Epithelial cell of prostate (primary cell): Measurements from ENCODE around the gene LIPA.
"Not testable (repeated sequence)": the region's sequence is repeated elsewhere in the genome, so short reads cannot be mapped to it uniquely, and the experiment has no call there.

Source experiments
- DNase-seq: peaks from one replicate; pipeline ENCODE4 v3.0.0-alpha.2; 2011; ENCODE audit warnings: low read depth, low spot score
- H3K27ac ChIP-seq: fragments of 450-650 bp; 2 replicates; pipeline ENCODE4 v1.5.1; 2017; ENCODE audit warnings: mild to moderate bottlenecking

Gene LIPA

GRCh38 chr10:89214566-89215165 is 36.9 kb downstream of the LIPA start:
- DNase-seq, result no peak
- H3K27ac ChIP-seq, result no peak overlapping the region

DNA sequence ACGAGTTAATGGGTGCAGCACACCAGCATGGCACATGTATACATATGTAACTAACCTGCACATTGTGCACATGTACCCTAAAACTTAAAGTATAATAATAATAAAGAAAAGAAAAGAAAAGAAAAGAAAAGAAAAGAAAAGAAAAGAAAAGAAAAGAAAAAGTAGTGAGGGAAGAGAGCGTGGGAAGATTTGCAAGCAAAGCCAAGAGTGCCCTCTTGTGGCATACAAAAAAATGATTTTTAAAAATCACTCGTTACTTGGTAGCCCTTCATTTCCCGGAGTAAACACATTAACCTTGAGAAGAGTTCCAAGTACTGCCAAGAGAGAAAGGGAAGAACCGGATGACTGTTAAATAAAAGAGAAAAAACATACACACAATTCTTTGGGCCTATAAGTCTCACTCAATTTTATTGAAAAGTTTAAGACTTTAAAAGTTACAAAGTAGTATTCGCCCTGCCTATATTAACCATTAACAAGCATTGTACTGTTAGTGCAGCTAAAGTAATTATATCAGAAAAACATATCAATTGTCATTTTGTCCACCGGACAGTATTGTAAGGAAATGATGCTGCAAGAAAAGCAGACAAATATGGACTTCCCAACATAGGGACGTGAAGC is 38.3 kb downstream of the LIPA start:
- no peak for DNase-seq
- no peak overlapping the region for H3K27ac ChIP-seq

DNA sequence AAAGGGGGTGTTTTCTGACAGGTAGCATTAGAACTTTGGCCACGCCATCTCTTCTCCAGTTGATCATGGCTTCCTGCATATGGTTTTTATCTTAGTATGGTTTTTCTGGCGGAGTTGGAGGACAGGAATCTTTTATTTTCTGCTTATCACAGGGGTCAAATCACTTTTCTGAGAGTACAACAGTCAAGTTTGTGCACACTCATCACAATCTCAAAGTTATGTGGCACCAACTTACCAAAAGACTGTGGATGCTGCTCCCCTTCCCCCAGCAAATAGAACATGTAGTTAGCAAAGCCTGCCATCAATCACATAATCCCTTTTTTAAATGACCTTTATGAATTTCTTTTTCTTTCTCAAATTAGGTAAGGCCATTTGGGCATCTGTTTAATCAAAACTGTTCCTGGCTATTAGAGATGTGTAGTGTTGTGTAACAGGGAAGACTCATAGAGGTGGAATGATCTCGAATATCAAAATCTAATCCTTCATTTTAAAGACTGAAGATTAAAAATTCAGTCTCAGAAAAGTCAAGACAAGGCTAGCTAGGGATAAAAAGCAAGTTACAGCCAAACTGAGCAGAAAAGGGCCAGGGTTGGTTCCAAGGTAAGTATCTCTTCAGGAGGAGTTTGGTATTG is 40.7 kb downstream of the LIPA start:
- DNase-seq, result no peak
- H3K27ac ChIP-seq, result no peak overlapping the region

GRCh38 chr10:89209718-89210117 is 41.9 kb downstream of the LIPA start:
- H3K27ac ChIP-seq, result no peak overlapping the region
- no peak for DNase-seq

DNA sequence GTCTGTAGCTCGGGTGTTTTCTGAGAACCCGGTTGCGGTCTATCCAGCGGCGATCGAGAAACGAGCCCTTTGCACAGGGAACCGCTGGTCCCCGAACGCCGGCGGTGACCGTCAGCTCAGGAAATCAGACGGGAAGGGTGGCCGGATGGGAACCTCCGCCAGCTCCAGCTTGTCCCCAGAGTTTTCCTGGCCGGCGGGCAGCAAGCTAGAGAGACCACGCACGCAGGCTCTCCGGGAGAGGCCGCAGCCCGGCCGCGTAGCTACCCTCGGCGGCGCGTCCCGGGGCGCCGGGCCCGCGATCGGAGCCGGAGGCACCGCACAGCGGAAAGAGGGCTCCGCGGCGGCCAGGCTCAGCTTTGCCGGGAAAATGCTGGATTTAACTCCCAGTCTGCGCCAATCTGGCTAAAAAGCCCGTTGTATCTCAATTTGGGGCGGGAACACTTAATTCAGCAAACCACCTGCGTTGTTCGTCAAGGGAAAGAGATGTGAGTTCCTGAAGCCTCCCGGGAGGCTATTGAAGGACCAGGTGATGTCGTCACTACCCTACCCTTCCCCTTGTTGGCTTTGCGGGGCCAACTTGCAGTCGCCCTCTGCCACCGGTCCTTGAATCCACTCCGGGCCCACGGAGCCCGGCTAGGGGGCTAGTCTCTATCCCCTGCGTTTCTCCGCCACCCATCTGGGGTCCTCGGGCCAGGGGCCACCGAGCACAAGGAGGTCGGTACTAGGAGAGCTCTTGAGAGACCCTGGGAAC is 43.6 kb downstream of the LIPA start:
- H3K27ac ChIP-seq, result no peak overlapping the region
- no peak for DNase-seq

DNA sequence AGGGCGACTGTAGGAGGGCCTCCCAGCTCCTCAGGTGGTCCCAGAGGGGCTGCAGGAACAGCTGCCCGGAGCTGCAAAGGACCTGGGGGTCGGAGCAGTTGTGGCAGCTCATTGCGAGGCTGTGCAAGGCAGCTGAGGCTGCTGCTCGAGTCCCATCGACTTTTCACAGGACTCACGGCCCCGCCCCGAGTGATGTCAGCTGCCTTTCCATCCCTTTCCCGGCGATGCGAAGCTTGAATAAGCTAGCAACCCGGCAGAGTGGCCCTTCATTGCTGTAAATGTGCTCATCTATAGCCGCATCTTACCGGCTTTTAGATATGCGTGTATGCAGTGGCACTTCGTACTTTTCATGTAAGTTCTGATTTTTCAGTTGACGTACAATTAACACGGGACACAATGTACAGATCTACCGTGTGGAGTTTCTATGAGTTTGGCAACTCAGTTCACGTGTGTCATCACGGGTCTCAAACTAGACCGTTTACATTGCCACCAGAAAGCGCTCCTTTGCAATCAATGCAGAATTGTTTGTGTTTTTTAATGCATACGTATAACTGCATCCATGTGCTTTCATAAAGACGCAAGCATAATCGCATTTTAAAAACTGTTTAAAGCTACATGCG is 44.3 kb downstream of the LIPA start, which contains the start of gene CH25H:
Gene CH25H (minus strand): TSS at position 137 of the 620 bp plus-strand sequence. CDS start 25 bp downstream, at position 112.
- no peak within 1 kb of the TSS for H3K27ac ChIP-seq
- no peak for DNase-seq

- no peak for DNase-seq
- no peak overlapping the region for H3K27ac ChIP-seq
Observed at GRCh38 chr10:89206402-89207180, 45.0 kb downstream of the LIPA start.

- no peak for DNase-seq
- H3K27ac ChIP-seq, result no peak overlapping the region
Observed at GRCh38 chr10:89204621-89205185, 46.9 kb downstream of the LIPA start.

DNA sequence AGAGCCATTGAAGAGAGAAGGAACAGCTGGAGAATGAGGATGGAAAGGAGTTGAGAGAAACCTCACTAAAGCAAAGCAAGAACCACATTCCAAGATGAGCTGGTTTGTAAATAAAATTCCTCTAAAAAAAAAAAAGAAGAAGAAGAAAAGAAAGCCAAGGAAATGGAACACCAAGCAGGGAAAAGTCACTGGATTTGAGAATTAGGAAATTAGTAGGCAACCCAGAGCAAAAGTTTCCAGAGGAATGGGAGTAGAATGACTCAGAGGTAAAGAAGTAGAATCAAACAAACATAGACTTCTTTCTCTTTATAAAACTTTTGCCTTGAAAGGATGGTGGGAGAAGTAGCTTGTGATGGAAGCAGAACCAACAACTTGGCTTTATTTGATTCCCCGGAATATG is 48.3 kb downstream of the LIPA start:
- DNase-seq, result no peak
- H3K27ac ChIP-seq, result no peak overlapping the region

DNA sequence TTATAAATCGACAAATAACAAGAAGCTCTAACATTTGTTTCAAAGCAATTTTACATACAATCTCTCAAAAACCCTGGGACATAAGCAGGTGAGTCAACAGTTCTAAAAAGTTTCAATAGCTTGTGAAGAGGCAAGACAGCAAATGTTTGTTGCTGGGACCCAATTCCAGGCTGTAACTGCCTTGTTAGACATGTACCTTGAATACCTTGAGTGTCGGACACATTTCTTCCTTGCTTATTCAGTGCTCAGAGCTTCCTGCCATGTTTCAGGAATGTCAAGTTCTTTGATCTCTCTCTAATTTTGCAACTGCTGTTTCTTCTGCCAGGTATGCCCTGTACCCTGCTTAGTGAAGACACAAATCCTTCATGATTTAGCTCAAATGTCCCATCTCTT is 49.5 kb downstream of the LIPA start:
- DNase-seq, result no peak
- H3K27ac ChIP-seq, result no peak overlapping the region

GRCh38 chr10:89201345-89202032 is 50.1 kb downstream of the LIPA start:
- no peak for DNase-seq

DNA sequence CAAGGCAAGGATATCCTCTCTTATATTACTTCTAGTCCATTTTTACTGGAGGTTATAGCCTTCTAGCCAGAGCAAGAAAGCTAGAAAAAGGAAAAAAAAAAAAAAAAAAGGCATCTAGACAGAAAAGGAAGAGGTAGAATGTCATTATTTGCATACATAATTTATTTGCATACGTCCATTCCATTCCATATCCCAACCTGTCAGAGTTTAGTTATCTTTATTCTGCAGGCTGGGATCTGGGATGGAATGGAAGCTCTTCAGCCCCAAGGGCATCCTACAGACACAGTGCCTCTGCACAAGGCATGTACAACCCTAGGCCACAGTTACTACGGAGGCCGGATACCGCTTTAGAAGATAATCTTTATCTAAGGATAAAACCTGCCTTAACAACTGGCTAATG is 54.1 kb downstream of the LIPA start:
- H3K27ac ChIP-seq, result no peak overlapping the region

More at GRCh38 chr10:89201345-89202032, 50.1 kb downstream of the LIPA start:
- no peak overlapping the region for H3K27ac ChIP-seq

GRCh38 chr10:89191301-89191700 is 60.3 kb downstream of the LIPA start:
- not testable (repeated sequence) for DNase-seq, H3K27ac ChIP-seq

More for the DNA sequence above, 54.1 kb downstream of the LIPA start:
- DNase-seq, result no peak

- H3K27ac ChIP-seq, result no peak overlapping the region
- no peak for DNase-seq
Observed at GRCh38 chr10:89189211-89189734, 62.3 kb downstream of the LIPA start.

- no peak for DNase-seq
- H3K27ac ChIP-seq, result no peak overlapping the region
Observed at GRCh38 chr10:89185658-89186057, 65.9 kb downstream of the LIPA start.

DNA sequence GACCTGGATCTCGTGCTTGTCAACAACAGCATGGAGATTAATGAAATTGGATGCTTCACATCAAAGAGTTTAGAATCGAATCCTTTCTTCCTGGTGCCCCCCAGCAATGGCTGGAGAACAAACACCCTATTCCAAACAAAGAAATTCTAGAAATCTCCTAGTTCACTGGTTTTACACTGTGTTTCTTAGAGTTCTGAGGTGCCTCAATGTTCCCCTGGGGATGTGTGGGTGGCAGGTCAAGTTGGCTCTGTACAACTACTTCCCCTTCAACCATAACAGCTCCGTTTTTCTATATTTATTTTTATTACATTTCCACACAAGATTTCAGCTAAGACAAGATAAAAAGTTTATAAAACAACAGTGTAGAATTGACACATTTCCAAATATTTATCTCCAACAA is 66.9 kb downstream of the LIPA start:
- no peak for DNase-seq
- no peak overlapping the region for H3K27ac ChIP-seq

- no peak overlapping the region for H3K27ac ChIP-seq
- no peak for DNase-seq
Observed at GRCh38 chr10:89183571-89183970, 68.0 kb downstream of the LIPA start.

DNA sequence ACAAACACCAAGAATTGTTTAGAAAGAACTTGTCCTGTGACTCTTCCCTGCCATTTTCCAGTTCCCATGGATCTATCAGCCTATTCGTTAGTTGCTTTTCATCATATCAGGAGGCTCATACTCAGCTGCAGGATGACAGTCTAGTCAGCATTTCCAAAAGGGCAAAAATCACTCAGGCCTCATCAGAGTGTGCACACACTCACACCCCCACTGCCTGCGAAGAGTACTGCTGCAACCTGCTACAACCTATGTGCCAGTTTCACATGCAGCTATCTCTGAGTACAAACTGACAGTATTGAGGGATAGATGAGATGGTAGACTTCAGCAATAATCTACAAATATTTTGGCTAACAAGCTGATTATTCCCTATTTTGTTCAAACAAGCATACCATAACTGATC is 68.7 kb downstream of the LIPA start:
- H3K27ac ChIP-seq, result no peak overlapping the region
- DNase-seq, result no peak

DNA sequence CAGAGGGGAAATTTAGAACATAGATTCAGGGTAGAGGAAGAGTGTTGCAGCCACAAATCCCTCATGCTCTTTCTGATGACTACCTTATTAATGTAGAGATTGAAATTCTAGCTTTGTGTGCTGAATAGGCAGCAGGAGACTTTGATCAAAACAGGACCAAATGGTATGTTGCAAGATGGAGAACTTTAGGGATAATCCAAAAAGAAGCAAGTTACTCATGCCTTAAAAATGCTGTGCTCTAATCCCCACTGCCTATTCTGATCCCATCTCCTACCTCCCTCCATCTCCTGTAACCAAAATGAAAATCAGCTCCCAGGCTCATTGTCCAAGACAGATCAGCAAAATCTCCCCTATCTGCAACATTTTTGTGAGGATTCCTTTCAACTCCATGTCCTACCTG is 75.8 kb downstream of the LIPA start:
- no peak overlapping the region for H3K27ac ChIP-seq
- DNase-seq, result no peak
